GM18511 (cell line): ENCODE measurements around the gene ERF.

Experiments used
- ATAC-seq: cut with Tn5 transposase; IDR thresholded peaks from one replicate; pipeline ENCODE4 v1.9.1; 2021; ENCODE audit warnings: mild to moderate bottlenecking, moderate library complexity; ENCODE audit not compliant: unreplicated experiment

Gene ERF

DNA sequence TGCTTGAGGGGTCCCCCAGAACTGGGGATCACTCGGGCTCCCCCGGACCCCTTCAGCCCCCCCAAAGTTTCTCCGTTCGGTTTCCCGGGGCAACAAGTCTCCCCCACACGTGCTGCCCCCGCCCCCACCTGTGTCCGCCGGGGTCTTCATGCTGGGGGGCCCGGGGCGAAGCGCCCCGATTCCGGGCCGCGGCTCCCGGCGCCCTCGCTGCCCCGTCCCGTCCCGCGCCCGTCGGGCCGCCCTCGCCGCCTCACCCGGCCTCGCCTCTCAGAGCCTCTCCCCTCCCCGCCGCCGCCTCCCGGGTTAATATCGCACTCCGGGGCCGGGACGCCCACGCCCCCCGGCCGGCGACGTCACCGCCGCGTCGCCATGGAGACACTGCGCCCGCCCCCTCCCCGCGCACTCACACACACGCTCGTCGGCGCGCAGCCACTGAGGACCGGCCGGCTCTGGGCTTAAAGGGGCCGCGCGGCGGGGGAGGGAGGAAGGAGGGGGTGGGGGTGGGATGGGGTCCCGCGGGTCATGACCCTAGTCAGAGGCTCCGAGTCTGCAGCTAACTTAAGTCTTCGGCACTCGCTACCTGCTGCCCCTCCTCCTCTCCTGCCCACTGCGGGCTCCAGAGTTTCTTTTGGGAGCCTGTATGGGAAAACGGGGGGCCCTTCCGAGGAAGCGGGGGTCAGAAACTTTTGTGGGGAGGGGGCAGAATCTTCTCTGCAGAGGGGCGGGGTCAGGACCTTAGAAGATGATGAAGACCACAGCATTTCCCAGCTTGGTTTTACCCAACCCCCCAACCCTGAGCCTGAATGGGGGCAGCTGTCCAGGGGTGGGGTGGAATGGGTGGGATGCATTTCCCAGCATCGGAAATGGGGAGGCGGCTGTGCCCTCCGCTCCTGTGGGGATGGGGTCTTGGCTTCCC lies at the start of gene ERF:
TSS of gene ERF (minus strand) at position 279 of the 916 bp plus-strand sequence. CDS start at position 150, 129 bp downstream.
- ATAC-seq = peak; percentile 62

DNA sequence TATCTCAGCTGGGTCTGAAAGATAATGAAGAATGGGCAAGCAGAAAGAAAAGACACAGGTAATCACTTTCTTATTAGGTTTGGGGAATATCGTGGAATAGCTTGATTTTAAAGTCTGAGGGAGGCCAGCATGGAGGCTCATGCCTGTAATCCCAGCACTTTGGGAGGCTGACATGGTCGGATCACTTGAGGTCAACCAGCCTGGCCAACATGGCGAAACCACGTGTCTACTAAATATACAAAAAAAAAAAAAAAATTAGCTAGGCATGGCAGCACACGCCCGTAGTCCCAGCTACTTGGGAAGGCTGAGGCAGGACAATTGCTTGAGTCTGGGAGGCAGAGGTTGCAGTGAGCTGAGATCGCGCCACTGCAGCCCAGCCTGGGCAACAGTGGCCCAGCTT lies 48.9 kb upstream of the ERF start:
- ATAC-seq = no peak

DNA sequence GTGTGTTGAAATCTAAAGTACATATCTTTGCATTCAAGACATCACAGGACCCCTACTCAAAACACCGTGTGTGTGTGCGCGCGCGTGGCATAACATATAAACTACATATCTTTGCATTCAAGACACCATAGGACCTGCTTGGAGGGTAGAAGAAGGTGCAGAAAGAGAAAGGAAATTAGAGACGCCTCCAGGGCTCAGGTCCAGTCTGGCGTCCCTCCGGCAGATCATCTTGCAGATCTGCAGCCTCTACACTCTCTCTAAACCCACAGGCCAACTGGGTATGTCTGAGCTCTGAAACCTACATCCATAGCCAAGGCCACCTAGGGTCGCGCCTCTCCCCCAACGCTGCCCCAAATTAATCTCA lies 48.2 kb upstream of the ERF start:
- no peak for ATAC-seq

DNA sequence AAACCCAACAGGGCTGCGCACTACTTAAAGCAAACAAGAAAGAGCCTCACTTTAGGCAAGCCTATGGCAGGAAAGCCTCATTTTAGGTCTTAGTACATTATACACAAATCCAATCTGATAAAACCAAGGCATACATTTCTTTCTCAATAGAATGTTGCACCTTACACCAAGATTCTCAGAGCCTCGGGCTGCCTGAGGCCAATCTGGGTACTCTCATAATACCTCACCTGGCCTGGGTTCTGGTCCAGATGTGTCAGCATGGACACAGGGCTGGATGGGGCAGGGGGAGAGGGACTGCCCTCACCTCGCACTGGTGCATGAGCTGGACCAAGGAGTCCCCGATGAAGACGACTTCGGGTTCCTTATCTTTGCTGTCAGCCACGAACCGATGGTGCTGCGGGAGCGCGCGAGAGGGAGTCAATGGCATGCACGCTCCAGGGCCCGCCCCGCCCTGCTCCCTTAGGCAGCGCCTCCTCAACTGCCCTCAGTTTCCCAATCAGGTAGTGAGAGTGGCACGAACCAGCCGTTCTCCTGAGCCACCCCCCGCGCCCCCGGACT lies 46.8 kb upstream of the ERF start, which contains the start of gene PRR19:
TSS of gene PRR19 (plus strand) at position 487 of the 558 bp plus-strand sequence. CDS start 7,453 bp downstream, outside the sequence.
- peak; percentile 31 for ATAC-seq

DNA sequence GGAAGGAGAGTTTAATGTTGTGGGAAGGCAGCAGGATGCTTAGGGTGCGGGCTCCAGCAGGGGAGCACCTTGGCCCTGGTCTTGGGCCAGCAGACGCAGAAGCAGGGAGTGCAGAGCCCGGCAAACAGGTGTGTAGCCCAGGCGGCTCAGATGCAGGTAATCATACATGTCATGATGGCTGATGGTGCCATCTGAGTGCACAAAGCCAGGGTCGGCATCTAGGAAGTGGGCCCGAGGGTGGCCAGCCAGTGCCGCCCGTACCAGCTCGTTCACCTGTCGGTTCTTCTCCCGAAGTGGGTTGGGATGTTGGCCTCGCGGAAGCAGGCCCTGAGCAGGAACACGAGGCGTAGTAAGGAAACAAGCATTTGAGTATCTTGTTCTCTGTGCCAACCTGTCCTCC lies 42.1 kb upstream of the ERF start:
- ATAC-seq = no peak

DNA sequence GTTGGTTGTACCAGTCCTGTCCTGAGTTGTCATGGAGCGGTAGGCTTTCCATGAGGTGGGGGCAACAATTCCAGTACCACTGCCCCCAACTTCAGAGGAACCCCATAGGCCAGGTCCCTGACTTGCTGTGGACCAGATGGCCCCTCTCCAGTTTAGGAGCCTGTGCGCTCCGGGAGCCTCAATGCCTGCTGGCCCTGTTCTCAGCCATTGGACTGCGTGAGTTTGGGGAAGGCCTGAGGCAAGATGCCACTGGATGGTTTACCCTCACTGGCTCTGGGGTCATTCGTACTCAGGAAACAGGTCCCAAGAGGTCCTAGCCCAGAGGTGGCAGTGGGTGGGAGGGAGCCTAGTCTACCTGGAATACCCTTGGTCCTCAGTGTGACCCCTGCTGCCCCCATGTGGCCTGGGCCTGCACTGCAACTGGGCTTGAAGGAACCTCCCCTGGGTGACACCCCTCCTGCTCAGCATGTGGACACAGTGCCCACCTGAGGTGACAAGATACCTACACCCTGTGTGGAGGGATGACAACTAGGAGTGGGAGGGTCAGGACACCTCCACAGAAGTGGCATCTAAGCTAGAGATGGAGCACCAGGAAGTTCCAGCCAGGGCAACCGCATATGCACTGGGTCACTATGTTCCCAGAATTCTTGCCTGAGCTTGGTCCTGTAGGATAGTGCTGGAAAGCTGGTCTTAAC lies 41.0 kb upstream of the ERF start:
- no peak for ATAC-seq

DNA sequence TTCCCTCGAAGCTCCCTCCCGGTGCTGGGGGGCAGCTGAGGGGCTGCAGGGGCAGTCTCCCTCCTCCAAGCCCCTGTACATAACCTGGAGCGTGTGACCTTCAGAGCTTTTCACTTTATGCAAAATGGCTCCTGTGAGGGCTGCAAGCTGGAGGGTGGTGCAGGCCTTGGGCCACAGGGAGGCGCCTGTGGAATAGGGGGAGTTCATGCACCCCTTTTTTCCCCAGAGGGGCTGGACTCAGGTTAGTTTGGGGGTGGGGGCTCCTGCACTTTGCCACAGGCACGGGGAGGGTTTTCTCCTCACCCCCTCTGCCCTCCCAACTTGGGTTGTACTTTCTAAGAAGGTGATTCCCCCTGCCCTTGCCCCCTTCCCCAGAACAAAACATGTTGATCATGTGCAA lies 40.4 kb upstream of the ERF start:
- ATAC-seq = no peak

DNA sequence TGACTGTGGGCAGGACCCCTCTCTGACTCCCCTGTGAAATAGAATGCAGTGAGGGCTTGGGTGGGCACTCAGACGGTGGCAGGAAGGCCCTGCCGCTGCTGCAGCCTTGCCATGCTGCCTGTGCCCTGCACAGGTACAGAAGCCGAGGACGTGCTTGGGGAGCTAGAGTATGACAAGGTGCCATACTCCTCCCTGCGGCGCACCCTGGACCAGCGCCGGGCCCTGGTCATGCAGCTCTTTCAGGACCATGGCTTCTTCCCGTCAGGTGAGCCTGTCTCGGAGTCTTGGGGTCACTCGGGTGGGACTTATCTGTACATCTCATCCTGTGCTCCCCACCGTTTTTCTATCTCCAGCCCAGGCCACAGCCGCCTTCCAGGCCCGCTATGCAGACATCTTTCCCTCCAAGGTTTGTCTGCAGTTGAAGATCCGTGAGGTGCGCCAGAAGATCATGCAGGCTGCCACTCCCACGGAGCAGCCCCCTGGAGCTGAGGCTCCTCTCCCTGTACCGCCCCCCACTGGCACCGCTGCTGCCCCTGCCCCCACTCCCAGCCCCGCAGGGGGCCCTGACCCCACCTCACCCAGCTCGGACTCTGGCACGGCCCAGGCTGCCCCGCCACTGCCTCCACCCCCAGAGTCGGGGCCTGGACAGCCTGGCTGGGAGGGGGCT lies 39.7 kb upstream of the ERF start:
- ATAC-seq = no peak

DNA sequence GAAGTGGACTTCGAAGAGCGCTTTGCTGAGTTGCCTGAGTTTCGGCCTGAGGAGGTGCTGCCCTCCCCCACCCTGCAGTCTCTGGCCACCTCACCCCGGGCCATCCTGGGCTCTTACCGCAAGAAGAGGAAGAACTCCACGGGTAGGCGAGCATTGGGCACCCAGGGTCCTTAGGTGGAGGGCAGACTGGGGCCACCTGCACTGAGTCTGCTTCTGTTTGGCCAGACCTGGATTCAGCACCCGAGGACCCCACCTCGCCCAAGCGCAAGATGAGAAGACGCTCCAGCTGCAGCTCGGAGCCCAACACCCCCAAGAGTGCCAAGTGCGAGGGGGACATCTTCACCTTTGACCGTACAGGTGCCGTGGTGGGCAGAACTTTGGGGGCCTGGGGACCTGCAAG lies 39.0 kb upstream of the ERF start:
- ATAC-seq = no peak

DNA sequence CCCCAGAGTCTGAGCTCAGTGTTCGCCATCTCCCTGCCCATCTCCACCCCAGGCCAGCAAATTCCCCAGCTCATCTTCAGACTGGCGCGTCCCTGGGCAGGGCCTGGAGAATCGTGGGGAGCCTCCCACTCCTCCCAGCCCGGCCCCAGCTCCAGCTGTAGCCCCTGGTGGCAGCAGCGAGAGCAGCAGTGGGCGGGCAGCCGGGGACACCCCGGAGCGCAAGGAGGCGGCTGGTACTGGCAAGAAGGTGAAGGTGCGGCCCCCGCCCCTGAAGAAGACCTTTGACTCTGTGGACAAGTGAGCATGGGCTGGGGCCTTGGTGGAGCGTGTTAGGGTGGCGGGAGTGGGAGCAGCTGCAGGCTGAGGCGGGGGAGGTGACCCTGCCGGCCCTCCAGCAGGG lies 38.6 kb upstream of the ERF start:
- no peak for ATAC-seq

DNA sequence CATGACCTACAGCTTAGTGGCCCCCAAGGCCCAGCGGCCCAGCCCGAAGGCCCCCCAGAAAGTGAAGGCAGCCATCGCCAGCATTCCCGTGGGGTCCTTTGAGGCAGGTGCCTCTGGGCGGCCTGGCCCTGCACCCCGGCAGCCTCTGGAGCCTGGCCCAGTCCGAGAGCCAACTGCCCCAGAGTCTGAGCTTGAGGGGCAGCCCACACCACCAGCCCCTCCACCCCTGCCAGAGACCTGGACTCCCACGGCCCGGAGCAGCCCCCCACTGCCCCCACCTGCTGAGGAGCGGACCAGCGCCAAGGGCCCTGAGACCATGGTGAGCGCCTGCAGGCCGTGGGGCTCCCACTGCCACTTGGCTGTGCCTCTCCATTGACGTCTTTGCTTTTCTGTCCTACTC lies 38.0 kb upstream of the ERF start:
- no peak for ATAC-seq

DNA sequence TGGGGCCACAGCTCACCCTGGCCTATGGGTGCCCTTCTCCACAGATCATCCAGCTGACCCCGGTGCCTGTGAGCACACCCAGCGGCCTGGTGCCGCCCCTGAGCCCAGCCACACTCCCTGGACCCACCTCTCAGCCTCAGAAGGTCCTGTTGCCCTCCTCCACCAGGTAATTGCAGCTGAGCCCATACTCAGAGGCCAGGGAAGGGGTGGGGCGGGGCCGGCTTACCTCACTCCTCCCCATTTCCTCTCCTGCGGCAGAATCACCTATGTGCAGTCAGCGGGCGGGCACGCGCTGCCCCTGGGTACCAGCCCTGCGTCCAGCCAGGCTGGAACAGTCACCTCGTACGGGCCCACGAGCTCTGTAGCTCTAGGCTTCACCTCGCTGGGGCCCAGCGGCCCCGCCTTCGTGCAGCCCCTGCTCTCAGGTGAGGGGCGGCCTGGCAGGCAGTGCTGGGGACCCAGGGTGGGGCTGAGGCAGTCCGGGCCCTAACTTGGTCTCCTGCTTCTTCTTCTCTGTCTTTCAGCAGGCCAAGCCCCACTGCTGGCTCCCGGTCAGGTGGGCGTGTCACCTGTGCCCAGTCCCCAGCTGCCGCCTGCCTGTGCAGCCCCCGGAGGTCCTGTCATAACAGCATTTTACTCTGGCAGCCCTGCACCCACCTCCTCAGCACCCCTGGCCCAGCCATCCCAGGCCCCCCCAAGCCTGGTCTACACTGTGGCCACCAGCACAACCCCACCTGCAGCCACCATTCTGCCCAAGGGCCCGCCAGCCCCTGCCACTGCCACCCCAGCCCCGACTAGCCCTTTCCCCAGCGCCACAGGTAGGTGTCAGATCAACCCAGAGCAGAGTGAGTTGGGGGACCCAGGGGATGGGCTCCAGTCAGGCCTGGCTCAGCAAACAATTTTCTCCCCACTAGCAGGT lies 37.4 kb upstream of the ERF start:
- no peak for ATAC-seq

DNA sequence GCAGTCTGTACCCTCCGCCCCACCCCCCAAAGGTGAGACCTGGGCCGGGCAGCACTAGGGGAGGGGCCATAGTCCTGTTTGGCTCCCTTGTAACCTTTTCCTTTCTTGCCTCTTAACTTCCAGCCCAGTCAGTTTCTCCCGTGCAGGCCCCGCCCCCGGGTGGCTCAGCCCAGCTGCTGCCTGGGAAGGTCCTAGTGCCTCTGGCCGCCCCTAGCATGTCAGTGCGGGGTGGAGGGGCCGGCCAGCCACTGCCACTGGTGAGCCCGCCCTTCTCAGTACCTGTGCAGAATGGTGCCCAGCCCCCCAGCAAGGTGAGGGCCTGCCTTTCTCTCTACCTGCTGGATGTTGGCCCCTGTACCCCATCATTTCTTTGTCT lies 36.5 kb upstream of the ERF start:
- no peak for ATAC-seq

DNA sequence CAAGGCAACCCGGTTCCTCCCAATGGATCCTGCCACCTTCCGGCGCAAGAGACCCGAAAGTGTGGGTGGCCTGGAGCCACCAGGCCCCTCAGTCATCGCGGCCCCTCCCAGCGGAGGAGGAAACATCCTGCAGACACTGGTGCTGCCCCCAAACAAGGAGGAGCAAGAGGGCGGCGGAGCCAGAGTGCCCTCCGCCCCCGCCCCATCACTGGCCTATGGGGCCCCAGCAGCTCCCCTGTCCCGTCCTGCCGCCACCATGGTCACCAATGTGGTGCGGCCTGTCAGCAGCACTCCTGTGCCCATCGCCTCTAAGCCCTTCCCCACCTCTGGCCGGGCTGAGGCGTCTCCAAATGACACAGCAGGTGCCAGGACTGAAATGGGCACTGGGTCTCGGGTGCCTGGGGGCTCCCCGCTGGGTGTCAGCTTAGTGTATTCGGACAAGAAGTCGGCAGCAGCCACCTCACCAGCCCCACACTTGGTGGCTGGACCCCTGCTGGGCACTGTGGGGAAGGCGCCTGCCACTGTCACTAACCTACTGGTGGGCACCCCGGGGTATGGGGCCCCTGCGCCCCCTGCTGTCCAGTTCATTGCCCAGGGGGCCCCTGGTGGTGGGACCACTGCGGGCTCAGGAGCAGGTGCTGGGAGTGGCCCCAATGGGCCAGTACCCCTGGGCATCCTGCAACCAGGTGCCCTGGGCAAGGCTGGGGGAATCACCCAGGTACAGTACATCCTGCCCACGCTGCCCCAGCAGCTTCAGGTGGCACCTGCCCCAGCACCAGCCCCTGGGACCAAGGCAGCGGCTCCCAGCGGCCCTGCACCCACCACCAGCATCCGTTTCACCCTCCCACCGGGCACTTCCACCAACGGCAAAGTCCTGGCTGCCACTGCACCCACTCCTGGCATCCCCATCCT lies 35.9 kb upstream of the ERF start:
- ATAC-seq = no peak

DNA sequence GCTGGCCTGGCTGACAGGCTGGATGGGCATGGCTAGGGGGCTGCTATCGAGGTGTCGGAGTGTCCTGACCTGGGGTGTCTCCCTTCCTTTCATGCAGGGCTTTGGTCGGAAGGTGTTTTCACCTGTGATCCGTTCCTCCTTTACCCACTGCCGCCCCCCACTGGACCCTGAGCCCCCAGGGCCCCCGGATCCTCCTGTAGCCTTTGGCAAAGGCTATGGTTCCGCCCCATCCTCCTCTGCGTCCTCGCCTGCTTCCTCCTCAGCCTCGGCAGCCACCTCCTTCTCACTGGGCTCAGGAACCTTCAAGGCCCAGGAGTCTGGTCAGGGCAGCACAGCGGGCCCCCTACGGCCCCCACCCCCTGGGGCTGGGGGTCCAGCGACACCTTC lies 35.2 kb upstream of the ERF start:
- ATAC-seq = no peak

DNA sequence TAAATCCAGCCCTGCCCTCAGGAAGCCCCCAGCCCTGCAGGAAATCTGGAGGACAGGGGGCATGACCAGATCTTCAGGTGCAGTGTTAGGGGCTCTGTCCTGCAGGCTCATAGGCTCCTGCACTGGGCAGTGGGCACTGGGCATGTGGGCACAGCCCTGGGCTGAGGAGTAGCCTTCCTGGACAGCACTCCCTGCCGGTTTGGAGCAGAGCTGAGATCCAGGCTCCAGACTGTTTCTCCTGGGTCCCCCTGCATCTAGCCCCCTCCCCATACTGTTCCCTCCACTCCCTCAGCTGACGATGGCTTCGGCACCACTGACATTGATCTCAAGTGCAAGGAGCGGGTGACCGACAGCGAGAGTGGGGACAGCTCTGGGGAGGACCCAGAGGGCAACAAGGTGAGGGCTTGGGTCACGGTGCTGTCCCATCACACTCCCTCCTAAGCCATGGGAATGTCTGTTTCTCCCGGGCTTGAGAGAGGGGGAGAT lies 34.7 kb upstream of the ERF start:
- ATAC-seq = no peak

DNA sequence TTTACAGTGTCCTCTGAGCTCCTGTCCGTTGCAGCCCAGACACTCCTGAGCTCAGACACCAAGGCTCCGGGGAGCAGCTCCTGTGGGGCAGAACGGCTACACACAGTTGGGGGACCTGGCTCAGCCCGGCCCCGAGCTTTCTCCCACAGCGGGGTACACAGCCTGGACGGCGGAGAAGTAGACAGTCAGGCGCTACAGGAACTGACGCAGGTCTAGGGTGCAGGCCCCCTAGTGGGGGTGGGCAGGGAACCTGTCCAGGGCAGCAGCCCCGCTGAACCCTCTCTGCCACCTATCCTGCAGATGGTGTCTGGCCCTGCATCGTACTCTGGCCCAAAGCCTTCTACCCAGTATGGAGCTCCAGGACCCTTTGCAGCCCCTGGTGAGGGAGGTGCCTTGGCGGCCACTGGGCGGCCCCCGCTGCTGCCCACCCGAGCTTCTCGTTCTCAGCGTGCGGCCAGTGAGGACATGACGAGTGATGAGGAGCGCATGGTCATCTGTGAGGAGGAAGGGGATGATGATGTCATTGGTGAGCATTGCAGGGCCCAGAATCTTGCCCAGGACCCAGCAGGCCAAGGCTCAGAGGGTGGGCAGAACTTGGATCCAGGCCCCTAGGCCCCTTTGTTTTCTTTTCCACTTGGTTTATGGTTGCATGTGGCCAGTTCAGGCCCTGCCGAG lies 34.1 kb upstream of the ERF start:
- no peak for ATAC-seq

DNA sequence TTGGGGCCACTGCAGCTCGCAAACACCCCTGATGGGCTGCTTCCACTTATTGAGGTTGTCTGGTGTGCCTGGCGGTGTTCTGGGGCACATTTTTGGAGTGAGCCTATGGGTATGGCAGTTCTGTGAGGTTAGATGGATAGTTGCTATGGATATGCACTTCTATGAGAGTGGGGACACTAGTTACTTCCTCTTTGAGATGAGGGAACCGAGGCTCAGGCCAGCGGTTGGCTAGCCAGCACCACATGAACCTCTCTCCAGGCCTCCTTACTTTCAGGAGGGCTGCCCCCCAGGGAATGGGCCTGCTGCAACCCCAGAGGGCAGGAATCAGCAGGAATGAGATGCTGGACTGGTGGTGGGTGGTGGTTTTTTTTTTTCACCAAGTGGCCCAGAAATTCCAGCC lies 33.5 kb upstream of the ERF start:
- no peak for ATAC-seq

DNA sequence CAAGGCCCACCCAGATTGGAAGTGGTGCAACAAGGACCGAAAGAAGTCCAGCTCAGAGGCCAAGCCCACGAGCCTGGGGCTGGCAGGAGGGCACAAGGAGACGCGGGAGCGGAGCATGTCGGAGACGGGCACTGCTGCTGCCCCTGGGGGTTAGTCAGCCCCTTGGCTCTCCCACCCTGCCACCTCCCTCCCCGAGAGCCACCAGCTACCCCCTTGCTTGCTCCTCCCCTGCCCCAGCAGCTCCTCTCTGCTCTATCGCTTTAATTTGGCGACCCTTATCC lies 32.8 kb upstream of the ERF start:
- no peak for ATAC-seq
